ENCODE measurements around the gene PORCN.
"Not testable (repeated sequence)": the region's sequence is repeated elsewhere in the genome, so short reads cannot be mapped to it uniquely, and the experiment has no call there.

Gene PORCN

DNA sequence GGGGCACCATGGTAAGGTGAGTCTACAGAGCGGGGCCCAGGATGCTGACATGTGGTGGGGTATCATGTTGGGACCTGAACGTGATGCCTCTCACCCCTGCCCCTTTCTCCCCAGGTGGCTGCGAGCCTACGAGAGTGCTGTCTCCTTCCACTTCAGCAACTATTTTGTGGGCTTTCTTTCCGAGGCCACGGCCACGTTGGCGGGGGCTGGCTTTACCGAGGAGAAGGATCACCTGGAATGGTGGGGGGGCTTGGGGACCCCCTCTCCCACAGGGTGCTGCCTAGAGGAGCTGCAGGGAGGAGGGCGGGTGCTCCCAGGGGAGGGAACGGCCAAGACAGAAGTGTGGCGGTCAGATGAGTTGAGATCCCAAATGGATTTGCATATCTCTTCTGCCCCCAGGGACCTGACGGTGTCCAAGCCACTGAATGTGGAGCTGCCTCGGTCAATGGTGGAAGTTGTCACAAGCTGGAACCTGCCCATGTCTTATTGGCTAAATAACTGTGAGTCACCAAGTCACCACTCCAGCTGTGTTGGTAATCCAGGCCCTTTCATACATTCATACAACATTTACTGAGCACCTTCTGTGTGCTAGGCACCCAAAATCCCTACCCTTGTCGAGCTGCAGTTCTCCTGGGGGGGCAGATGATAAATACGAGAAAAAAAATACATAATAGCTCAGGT lies 5.5 kb downstream of the PORCN start:
- DNase-seq, result no peak

DNA sequence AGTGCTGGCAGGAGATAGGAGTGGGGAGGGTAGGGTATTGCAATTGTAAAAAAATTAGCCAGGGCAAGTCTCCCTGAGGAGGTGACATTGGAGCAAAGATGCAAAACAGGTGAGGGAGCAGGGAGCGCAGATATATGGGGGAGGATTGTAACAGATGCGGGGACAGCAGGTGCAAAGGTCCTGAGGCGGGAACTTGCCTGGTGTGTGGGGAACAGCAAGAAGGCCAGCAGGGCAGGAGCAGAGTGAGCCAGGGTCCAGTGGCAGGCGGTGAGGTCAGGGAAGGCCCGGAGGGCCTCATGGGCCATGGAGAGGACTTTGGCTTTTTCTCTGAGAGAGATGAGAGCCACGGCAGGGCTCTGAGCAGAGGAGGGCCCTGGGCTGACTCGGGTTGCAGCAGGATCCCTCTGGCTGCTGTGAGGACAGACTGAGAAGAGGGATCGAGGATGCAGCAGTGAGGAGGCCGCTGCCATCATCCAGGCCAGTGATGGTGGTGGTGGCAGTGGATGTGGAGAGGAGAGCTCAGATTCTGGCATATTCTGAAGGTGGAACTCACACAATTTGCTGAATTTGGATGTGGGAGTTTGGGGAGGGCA lies 6.2 kb downstream of the PORCN start:
- no peak for DNase-seq

DNA sequence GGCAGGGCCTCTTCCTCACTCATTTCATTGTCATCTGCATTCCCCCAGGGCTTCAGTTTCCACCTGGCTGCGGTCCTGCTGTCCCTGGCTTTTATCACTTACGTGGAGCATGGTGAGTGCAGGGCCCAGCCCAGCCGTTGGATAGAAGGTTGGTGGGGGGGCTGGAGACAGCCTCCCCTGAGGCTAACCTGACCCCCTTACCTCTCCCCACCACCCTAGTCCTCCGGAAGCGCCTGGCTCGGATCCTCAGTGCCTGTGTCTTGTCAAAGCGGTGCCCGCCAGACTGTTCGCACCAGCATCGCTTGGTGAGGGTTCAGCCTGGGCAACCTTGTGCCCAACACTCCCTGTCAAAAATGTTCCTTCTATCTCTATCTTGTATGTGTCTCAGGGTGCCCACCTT lies 7.0 kb downstream of the PORCN start:
- no peak for DNase-seq

DNA sequence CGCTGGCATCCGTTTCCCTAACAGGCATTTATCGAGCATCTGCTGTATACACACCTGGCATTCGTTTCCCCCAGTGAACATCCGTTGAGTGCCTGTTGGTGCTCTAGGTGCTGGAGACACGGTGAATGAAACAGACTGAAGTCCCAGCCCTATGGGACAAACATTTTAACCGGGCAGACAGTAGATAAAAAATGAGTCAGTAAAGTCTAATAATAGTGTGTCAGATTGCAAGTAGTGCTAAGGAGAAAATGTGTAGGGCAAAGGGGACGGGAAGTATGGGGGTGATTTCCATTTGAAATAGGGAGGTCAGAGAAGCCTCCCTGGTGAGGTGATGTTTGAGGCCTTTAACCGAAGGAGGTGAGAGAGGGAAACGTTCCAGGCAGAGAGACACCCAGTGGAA lies 7.5 kb downstream of the PORCN start:
- no peak for DNase-seq

DNA sequence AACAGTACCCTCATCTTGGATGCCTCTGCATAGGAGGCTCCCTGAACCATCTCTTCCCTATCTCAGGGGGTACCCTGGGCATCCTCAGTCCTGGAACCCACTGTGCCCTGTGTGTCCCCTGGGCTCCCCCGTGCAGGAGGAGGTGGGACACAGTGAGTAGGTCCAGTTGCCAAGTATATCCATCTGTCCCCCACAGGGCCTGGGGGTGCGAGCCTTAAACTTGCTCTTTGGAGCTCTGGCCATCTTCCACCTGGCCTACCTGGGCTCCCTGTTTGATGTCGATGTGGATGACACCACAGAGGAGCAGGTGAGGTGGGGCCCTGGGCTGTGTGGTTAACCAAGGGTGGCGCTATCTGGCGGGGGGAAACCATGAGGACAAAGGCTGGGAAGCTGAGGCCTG lies 8.2 kb downstream of the PORCN start:
- no peak for DNase-seq

DNA sequence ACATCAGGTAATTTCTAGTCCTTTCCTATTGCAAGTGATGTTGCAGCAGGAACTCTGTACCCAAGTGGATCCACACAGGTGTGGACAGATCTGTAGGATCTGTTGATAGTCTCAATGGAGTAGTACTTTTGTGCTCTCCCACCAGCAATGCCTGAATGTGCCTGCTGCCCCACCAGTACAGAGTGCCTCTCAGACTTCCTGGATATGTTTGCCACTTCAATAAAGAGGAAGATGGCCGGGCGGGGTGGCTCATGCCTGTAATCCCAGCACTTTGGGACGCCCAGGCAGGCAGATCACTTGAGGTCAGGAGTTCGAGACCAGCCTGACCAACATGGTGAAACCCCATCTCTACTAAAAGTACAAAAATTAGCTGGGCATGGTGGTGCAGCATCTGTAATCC lies 10.7 kb downstream of the PORCN start:
- not testable (repeated sequence) for DNase-seq

DNA sequence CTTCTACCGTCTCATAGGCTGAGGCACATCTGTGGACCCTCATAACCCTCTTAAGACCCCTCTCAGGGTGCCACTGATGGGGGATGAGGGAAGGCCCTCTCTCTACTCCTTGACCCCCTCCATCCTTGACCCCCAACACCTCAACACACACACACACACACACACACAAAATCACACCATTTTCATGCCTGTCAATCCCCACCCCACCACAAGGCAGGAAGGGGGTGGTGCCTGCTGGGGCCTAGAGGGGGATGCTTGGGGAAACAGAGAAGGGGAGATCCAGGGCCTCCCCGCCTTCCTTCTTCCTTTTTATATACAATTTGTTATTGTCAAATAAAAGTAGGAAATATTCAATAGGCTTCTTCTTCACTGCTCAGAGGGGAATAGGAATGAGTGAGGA lies 11.7 kb downstream of the PORCN start:
- no peak for DNase-seq

DNA sequence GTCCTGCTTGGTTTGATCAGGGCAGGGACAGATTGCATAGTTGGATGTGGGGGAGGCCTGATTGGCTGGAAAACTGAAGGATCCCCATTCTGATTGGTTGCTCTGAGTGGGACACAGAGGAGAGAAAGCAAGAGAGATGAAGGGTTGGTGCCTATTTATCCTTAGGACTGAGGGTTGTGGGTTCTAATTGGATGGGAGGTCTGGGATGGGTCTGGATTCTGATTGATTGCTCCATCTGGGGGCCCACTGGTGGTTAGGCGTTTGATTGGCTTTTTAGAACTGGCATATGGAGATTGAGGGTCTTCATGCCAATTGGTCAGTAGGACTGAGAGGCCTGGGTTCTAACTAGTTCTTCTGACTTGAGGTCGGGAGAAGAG lies 12.2 kb downstream of the PORCN start:
- no peak for DNase-seq

DNA sequence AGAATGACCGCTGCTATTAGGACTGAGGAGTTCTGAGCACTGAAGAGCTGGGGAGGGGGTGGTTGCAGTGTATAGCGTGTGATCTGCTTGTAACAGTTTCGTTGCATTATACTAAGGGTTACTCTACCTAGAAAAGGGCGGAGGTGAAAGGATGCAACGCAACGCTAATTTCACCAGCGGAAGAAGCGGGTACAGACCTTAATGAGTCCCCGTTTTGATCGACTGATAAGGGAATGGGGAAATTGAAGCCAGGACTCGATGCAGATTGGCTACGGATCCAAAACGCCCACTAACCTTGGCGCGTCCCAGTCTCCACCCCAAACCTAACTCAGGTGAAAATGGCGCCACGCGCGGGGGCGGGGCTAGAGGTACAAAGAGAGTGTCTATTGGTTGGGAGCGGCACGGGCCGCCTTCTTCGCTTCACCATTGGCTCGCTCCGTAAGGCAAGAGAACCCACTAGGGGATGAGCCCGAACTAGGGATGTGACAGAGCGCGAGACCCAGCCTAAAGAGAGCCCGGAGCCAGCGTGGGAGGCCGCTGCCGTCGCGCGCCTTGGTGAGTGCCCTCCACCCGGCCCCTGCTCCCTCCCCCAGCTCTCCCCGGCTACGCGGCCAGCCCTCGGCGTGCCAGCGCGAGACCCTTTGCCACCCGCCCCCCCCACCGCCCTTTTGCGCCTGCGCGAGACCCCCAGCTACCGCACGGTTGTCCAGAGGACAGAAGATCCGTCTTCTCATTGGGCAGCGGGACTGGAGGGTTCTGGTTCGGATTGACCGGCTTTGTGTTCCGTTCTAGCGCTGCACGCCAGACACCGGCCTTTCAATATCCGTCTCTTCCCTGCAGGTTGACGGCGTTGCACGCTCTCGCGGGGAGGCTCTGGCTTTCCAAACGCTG lies 12.8 kb downstream of the PORCN start, which contains the start of gene EBP:
Gene EBP, plus strand, starts transcription at position 456 of the 891 bp plus-strand sequence. CDS start 1,964 bp downstream, outside the sequence.
- DNase-seq, result peak; percentile 78

DNA sequence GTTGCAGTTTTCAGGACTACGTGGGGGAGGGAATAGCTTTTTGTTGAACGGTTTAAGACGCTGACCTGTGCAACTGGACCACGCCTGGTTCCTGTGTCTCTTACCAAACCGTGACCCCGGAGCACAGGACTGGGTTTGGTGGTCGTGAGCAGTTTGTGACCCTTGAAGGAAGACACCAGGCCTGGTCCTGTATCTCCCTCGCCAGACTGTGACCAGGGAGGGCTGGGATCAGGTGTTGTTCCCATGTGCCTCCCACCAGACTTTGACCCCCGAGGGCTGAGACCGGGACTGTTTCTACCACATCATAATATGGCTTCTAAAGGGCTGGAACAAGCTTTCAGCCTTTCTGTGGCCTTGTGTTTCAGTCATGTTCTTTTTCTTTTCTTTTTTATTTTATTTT lies 13.5 kb downstream of the PORCN start:
- DNase-seq, result no peak

DNA sequence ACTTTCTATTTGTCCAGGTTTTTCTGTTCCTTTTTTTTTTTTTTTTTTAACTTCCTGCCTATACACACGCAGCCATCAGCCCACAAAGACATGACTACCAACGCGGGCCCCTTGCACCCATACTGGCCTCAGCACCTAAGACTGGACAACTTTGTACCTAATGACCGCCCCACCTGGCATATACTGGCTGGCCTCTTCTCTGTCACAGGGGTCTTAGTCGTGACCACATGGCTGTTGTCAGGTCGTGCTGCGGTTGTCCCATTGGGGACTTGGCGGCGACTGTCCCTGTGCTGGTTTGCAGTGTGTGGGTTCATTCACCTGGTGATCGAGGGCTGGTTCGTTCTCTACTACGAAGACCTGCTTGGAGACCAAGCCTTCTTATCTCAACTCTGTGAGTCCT lies 14.9 kb downstream of the PORCN start:
- DNase-seq, result no peak

DNA sequence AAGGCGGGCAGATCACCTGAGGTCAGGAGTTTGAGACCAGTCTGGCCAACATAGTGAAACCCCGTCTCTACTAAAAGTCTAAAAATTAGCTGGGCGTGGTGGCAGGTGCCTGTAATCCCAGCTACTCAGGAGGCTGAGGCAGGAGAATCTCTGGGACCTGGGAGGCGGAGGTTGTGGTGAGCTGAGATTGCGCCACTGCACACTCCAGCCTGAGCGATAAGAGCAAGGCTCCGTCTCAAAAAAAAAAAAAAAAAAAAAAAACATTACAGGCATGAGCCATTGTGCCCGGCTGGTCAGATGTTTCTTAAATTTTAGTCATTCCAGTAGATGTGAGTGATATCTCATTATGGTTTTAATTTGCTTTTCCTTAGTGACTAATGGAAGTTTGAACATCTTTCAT lies 17.1 kb downstream of the PORCN start:
- DNase-seq, result not testable (repeated sequence)

DNA sequence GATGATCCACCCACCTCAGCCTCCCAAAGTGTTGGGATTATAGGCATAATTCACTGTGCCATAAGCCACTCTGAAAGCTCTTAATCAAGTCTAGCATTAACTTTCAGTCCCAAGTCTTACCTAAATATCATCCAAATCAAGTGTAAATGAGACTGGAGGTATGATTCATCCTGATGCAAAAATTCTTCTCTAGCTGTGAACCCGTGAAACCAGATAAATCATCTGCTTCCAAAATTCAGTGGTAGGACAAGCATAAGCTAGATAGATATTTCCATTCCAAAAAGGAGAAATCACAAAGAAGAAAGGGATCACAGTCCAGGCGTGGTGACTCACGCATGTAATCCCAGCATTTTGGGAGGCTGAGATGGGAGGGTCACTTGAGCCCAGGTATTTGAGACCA lies 21.9 kb downstream of the PORCN start:
- DNase-seq, result no peak

DNA sequence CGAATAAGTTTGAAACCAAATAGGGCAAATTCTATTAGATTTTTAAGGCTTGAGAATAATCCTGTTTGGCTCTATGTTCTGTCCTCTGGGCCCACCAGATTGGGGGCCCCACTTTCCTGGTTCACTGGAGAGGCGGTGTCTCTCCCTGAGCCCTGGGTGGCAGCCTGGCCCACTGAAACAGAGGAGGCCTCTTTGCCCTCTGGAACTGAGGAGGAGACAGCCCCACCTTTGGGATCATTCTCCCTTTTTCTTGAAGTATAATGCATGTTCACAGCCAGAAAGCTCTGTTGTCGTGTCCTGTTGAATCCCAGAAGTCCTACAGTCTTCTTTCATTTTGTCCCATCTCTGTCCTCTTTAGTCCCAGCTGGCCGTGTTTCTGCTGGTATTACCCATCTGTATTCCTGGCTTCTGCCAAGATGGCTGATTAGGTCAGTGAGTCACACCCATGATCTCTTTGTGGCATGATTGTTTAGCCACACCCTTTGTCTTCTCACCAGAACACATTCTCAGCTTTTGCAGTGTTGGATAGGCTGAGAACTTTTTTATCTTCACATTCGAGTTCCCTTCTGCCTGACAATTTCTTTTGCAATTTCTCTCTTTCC lies 22.7 kb downstream of the PORCN start:
- no peak for DNase-seq

DNA sequence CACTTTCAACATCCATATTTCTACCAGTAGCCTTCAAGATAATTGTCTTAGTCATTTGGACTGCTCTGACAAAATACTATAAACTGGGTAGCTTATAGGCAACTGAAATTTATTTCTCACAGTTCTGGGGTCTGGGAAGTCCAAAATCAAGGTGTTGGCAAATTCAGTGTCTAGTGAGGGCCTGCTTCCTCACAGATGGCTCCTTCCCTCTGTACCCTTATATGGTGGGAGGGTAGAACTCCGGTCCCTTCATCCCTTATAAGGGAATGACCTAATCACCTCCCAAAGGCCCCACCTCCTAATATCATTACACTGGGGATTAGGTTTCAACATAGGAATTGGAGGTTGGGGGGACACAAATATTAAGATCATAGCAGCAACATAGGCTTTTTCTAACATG lies 23.4 kb downstream of the PORCN start:
- DNase-seq, result no peak

DNA sequence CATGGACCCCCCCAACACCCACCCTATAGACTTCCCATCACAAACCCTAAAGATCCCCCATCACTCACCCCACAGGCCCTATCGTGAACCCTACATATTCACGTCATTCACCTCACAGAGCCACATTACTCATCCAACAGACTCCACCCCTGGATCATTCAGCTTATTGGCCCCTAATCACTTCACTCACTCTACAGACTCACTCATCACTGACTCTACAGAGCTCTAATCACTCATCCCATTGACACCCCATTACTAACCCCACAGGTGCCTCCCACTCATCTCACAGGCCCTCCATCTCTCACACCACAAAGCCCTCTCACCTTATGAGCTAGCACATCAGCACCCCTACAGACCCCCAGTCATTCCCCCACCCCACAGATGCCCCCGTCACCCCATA lies 24.4 kb downstream of the PORCN start:
- DNase-seq, result no peak

DNA sequence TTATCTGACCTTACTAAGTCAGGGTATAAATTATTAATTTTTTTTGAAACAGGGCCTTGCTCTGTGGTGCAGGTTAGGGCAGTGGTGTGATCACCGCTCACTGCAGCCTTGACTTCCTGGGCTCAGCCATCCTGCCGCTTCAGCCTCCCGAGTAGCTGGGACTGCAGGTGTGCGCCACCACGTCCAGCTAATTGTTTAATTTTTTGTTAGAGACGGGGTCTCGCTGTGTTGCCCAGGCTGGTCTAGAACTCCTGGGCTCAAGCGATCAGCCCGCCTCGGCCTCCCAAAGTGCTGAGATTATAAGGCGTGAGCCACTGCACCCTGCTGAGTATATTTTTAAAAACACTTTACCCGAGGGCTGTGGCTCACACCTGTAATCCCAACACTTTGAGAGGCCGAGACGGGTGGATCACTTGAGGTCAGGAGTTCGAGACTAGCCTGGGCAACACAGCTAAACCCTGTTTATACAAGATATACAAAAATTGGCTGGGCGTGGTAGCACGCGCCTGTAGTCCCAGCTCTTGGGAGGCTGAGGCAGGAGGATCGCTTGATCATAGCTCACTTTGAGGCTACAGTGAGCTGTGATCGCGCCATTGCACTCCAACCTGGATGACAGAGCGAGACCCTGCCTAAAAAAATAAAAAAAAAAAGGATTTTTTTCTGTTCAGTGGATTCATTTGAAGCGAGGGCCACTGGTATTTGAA lies 30.0 kb downstream of the PORCN start:
- DNase-seq, result no peak

DNA sequence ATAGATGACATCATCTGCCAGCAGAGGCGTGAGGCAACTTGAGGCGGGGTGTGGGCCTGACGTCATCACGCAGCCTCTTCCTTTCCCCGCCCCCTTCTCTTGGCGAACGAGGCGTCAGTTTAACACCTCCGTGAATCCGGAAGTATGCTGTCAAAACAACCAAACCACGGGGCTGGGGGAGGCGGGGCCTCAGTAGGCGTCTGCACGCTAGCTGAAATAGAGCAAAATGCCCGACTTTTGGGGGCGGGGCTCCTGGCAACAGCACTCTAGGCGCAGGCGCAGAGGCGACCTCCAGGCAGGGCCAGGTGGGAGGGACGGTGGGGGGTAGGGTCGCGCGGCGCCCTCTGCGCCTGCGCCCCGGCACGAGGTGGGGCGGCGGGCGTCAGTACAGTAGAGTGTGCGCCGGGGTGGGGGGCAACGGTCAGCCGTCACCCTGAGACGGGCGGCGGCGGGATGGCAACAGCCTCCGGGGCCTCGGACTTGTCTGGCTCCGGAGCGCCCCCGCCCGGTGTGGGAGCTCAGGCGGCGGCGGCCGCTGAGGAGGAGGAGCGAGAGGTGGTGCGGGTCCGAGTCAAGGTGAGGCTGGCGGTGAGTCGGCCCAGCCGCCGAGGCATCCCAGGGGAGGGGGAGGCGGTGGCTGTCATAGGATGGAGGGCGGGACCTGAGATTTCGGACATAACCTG lies 30.7 kb downstream of the PORCN start, which contains the start of gene TBC1D25:
Gene TBC1D25, plus strand, starts transcription at position 370 of the 683 bp plus-strand sequence. Its CDS starts 84 bp downstream, at position 454.
- peak; percentile 91 for DNase-seq

DNA sequence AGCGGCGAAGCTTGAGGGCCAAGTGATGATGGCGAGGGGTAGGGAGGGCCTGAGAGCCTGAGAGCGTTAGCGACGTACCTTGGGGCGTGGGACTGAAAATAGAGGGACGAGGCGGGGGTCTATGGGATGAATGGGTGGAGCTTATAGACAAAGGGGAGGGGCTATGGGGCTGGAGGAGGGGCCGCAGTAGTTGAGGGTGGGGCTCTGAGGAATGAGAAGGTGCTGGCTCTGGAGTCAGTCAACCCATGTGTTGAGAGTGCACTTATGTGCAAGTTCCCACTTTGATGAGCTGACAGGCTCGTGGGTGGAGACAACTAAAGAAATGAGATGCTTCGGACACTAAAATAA lies 31.2 kb downstream of the PORCN start:
- DNase-seq, result no peak

DNA sequence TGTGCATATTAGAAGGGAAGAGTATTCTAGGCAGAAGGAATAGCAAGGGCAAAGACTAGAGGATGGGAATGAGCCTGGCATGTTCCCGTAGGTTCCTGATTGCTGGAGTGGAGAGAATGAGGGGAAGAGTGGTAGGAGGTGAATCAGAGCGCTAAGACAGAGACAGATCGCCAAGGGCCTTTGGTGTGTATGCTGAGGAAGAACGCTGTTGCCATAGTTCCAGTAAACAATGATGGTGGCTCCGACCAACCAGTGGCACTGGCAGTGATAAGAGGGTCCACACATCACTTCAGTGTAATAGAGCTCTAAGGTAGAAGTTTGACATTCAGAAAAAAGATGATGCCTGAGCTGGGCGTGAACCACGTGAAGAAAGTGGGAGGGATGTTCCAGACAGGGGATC lies 31.7 kb downstream of the PORCN start:
- no peak for DNase-seq

DNA sequence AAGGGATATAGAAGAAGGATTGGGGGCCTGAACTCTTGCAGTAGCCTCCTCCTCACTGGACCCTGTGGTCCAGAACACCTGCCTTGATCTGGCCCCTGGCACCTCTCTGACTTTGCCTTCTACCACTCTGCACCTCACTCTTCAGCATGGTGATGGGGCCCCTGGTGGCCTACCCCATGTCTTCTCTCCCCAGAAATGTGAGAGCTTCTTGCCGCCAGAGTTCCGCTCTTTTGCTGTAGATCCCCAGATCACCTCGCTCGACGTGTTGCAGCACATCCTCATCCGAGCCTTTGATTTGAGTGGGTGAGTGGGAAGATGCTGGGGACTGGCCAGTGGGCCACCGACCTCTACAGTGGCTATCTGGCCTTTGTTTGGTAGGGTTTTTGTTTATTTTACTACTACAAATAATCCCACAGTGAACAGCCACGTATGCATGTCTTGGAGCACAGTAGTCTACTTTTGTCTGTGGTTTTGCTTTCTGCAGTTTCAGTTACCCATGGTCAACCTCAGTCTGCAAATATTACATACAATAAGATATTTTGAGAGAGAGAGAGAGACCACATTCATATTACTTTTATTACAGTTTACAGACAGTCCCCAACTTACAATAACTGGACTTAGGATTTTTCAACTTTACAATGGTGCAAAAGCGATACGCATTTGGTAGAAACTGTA lies 32.5 kb downstream of the PORCN start:
- DNase-seq, result no peak

DNA sequence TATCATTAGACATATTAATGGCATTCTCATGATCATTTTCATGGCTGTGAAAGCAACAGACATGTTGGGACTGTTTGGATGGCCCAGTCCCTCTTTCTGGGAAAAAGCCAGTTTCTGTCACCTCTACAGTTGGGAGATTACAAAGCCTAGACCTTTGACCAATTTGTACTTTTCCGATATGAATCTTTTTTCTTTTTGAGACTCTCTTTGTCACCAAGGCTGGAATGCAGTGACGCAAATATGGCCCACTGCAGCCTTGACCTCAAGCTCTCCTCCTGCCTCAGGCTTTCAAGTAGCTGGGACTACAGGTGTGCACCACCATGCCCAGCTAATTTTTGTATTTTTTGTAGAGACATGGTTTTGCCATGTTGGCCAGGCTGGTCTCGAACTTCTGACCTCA lies 40.1 kb downstream of the PORCN start:
- DNase-seq, result no peak
